Spleen (tissue), 13 donors: ENCODE measurements around the gene BCL2L2. TPM values are rescaled to one million over a fixed set of nuclear protein-coding genes. Genes with fewer than 3 reads are reported as not detected.
A peak's percentile ranks its signal among the peaks of the same experiment; 100 is the strongest.
"Not testable (repeated sequence)": the region's sequence is repeated elsewhere in the genome, so short reads cannot be mapped to it uniquely, and the experiment has no call there.

ENCODE experiments used
- DNase-seq: peaks from one replicate; pipeline ENCODE4 v3.0.0-alpha.2; 2020
- H3K27ac ChIP-seq, 8 donors: fragments of 200-600 bp; sonication (generic) in 7 of 8; 1 replicate in 4 of 8; 2 replicates in 4 of 8; pipeline versions ENCODE4 v1.5.0 to v1.8.0; 2016 to 2021; ENCODE audit warnings: inconsistent platforms in 4 of 8, mild to moderate bottlenecking in 4 of 8, moderate library complexity in 1 of 8
- H3K27me3 ChIP-seq, 7 donors: fragments of 200-600 bp; sonication (generic) in 6 of 7; replicated peaks in 1 of 7; 1 replicate in 4 of 7; 2 replicates in 3 of 7; pipeline versions ENCODE4 v1.5.0 to v1.8.0; 2016 to 2021; ENCODE audit warnings: inconsistent platforms in 3 of 7, mild to moderate bottlenecking in 1 of 7
- H3K36me3 ChIP-seq, 6 donors: fragments of 200-600 bp; sonication (generic) in 5 of 6; 1 replicate in 4 of 6; 2 replicates in 2 of 6; pipeline versions ENCODE4 v1.5.0 to v1.8.0; 2016 to 2021; ENCODE audit warnings: inconsistent platforms in 2 of 6
- H3K4me1 ChIP-seq, 6 donors: fragments of 200-600 bp; sonication (generic) in 5 of 6; 1 replicate in 3 of 6; 2 replicates in 3 of 6; pipeline versions ENCODE4 v1.5.0 to v1.8.0; 2016 to 2021; ENCODE audit warnings: inconsistent platforms in 3 of 6
- H3K4me3 ChIP-seq, 8 donors: fragments of 200-600 bp; sonication (generic) in 7 of 8; 1 replicate in 4 of 8; 2 replicates in 4 of 8; pipeline versions ENCODE4 v1.5.0 to v1.8.0; 2016 to 2021; ENCODE audit warnings: inconsistent platforms in 4 of 8, mild to moderate bottlenecking in 4 of 8, moderate library complexity in 2 of 8
- H3K9me3 ChIP-seq, 8 donors: fragments of 200-600 bp; sonication (generic) in 7 of 8; 1 replicate in 4 of 8; 2 replicates in 4 of 8; pipeline versions ENCODE4 v1.5.0 to v1.8.0; 2016 to 2021; ENCODE audit warnings: inconsistent platforms in 4 of 8
- CTCF ChIP-seq, 11 experiments: fragments of 200-600 bp in 7 of 11; fragments of 450-650 bp in 4 of 11; sonication (generic) in 4 of 11; IDR thresholded peaks in 8 of 11; conservative IDR thresholded peaks in 3 of 11; 1 replicate in 7 of 11; 2 replicates in 4 of 11; pipeline versions ENCODE4 v1.4.0 to v1.8.0; 2016 to 2021; ENCODE audit warnings: antibody characterized with exemption in 11 of 11, inconsistent platforms in 4 of 11, mild to moderate bottlenecking in 1 of 11
- POLR2A ChIP-seq, 3 donors: fragments of 450-650 bp; IDR thresholded peaks; one replicate each; pipeline ENCODE4 v1.5.1; 2017; ENCODE audit warnings: antibody characterized with exemption in 3 of 3, mild to moderate bottlenecking in 1 of 3
- POLR2AphosphoS5 ChIP-seq, 3 donors: sonication (generic); formaldehyde crosslinking; IDR thresholded peaks; one replicate each; pipeline ENCODE4 v1.5.1; 2017; ENCODE audit warnings: antibody characterized with exemption in 3 of 3
- WGBS, 5 donors: extraction: QIAGEN DNeasy Blood & Tissue Kit in 3 of 5; methylation state at CpG; one replicate each; pipeline versions ENCODE4 v1.1.5 to v1.1.7; 2013 to 2018; 5-methylcytosine and 5-hydroxymethylcytosine counted together
- intact Hi-C: fragments of 100-400 bp; cut with DNase I; formaldehyde crosslinking; loops from one replicate; pipeline ENCODE4 v1.15.0; 2023; ENCODE audit warnings: low total_unique reads
- long read RNA-seq, 2 donors: transcript quantifications; one replicate each; lab custom pipeline, GENCODE V29; 2026
- polyA plus RNA-seq, 3 donors: library from polyadenylated mRNA; stranded (reverse); fragments of 200-250 nt; gene quantifications; one replicate each; pipeline ENCODE4 v1.2.1, GENCODE V29; 2013
- total RNA-seq, 7 donors: library from RNA; depleted of rRNA in 3 of 7; stranded (reverse); fragments of >200 nt in 3 of 7; fragmentation: NEBNext Ultra II Directional in 4 of 7; extraction: Animal tissue kit (Norgen Biotek cat#: 25700) in 4 of 7; gene quantifications; one replicate each; pipeline versions ENCODE4 v1.1.0 to v1.2.1, GENCODE V29; 2016 to 2021
- donor health status: healthy with polysubstance abuse.
- donor health status: DM: no; HTN: no; CAD: no; lungs with moderate emphysema.
- donor health status: DM: no; HTN: no; CAD: no.
- donor health status: Bipolar disorder and iron deficiency.
- donor health status: healthy.
- donor health status: DM: no; HTN: no; CAD: no.
- donor health status: DM: yes; HTN: yes; CAD: no.

The BCL2L2 gene
- total RNA-seq, result 10 to 100 TPM; 16.7 to 34.6 (median 24.9) TPM
- polyA plus RNA-seq, result 10 to 100 TPM in 1 of 3 donors, 1 to 10 TPM in 2; 5.4 to 19.2 (median 7.5) TPM
- long read RNA-seq, donor 1, partial matches to known transcripts, result 0 of 2 reads
- long read RNA-seq, donor 1, other reads (novel, unspliced or antisense), result 0 of 2 reads
- long read RNA-seq, donor 2, partial matches to known transcripts, result 0 of 2 reads
- long read RNA-seq, donor 2, other reads (novel, unspliced or antisense), result 0 of 2 reads

GRCh38 chr14:23306412-23307145 lies at the start of gene BCL2L2:
Gene BCL2L2 (plus strand): TSS chr14:23306833. CDS start chr14:23307768, 935 bp downstream.
- intact Hi-C loops, result no loop called here
- Histone ChIP-seq H3K9me3 (no peaks in the 10 kb centered on the region), H3K36me3 (peaks cover 0 to 40% (median 1%) of the 10 kb centered on the region in 6 donors), H3K27ac (peak within 1 kb of the TSS; percentile 39 to 88 (median 84)), H3K4me3 (peak within 1 kb of the TSS; percentile 47 to 77 (median 59)), H3K27me3 (no peaks in the 10 kb centered on the region), H3K4me1 (peaks cover 11 to 72% (median 44%) of the 10 kb centered on the region in 6 donors)
- WGBS, 5 donors, result 3 to 11% (median 4%) methylated on average over 24 of the region's 24 CpGs
- peak; percentile 68 to 85 (median 83) for TF ChIP-seq POLR2AphosphoS5 (IDR thresholded peaks at IDR 0.05)
- no peak for TF ChIP-seq CTCF (IDR thresholded peaks at IDR 0.05 in 8 of 11, conservative IDR thresholded peaks at IDR 0.05 in 3 of 11)
- DNase-seq, result peak; percentile 90

DNA sequence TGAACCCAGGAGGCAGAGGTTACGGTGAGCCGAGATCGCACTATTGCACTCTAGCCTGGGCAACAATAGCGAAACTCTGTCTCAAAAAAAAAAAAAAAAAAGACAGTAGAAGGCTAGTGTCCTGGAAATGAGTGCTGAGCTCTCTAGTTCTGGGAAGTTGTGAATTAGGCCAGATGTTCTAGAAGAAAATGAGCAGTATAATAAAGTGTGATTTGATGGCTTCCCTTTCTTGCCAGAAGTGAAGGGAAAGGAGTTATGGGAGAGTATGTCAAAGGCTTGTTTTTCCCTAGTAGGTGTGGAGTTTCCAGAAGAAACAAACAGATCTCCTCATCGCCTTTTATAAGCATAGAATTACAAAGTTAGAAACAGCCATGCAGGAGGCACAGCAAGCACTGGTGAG lies 48.4 kb upstream of the BCL2L2 start:
- Histone ChIP-seq H3K36me3 (no peaks in the 10 kb centered on the region), H3K4me3 (no peak overlapping the region), H3K4me1 (no peaks in the 10 kb centered on the region), H3K27me3 (peaks cover 0 to 21% (median 2%) of the 10 kb centered on the region in 7 donors), H3K9me3 (no peaks in the 10 kb centered on the region), H3K27ac (no peak overlapping the region)
- intact Hi-C loops, result no loop called here
- no peak for DNase-seq
- 89 to 99% (median 94%) methylated on average over 5 of the region's 5 CpGs for WGBS, 5 donors
- TF ChIP-seq POLR2AphosphoS5 (IDR thresholded peaks at IDR 0.05), result no peak
- no peak for TF ChIP-seq POLR2A (IDR thresholded peaks at IDR 0.05)
- TF ChIP-seq CTCF (IDR thresholded peaks at IDR 0.05 in 8 of 11, conservative IDR thresholded peaks at IDR 0.05 in 3 of 11), result no peak

DNA sequence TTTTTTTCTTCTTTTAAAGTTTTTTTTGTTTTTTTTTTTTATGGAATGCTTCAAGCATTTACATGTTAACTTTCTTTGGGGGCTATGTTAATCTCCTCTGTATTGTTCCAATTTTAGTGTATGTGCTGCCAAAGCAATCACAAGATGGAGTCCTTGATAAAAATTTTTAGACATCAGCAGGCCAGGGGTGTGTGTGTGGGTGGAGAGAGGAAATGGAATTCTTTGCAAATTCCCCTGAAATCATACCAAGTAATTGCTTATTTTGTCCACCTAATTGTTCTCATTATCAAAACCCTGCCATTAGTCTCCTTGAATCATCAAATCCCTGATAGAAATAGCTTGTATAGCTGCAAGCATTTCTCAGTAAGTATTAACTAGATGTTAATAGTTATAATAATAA lies 47.2 kb upstream of the BCL2L2 start:
- Histone ChIP-seq H3K4me3 (no peak overlapping the region), H3K4me1 (no peaks in the 10 kb centered on the region), H3K27ac (no peak overlapping the region), H3K27me3 (peaks cover 0 to 30% (median 3%) of the 10 kb centered on the region in 7 donors), H3K9me3 (no peaks in the 10 kb centered on the region), H3K36me3 (no peaks in the 10 kb centered on the region)
- DNase-seq, result no peak
- intact Hi-C loops, result no loop called here
- TF ChIP-seq POLR2A (IDR thresholded peaks at IDR 0.05) (no peak), POLR2AphosphoS5 (IDR thresholded peaks at IDR 0.05) (no peak), CTCF (IDR thresholded peaks at IDR 0.05 in 8 of 11, conservative IDR thresholded peaks at IDR 0.05 in 3 of 11) (no peak)

DNA sequence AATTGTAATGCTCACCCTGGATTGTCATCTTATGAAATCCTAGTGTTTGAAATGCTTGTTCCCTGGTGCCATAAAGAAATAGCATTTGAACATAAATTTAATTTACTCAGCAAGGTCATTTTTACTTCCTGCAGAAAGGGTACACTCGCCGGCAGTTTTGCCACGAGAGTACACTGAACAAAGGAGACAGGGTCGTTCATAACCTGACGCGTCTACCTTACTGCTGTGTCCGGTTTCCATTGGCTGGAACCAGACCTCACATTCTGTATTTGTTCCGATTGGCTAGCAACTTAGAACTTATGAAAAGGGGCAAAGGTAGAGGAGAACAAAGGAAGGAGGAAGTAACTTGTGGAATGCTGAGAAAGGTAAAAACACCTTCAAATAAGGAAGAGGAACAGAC lies 45.8 kb upstream of the BCL2L2 start:
- intact Hi-C loops, H3K4me1 ChIP-seq, H3K9me3 ChIP-seq, H3K4me3 ChIP-seq, H3K36me3 ChIP-seq, H3K27ac ChIP-seq, DNase-seq: not testable (repeated sequence)
- 74 to 81% (median 76%) methylated on average over 8 of the region's 8 CpGs for WGBS, 5 donors
- H3K27me3 ChIP-seq, result peaks cover 0 to 35% (median 3%) of the 10 kb centered on the region in 7 donors
